Measurements from ENCODE around the gene USP44.
"Not testable (repeated sequence)": the region's sequence is repeated elsewhere in the genome, so short reads cannot be mapped to it uniquely, and the experiment has no call there.

DNA sequence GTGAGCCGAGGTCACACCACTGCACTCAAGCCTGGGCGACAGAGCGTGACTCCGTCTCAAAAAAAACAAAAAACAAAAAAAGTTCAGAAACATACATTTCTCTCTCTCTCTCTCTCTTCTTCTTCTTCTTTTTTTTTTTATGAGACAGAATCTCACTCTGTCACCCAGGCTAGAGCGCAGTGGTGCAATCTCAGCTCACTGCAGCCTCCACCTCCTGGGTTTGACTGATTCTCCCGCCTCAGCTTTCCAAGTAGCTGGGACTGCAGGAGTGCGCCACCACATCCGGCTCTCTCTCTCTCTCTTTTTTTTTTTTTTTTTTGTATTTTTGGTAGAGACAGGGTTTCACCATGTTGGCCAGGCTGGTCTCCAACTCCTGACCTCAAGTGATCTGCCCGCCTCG lies 16.8 kb upstream of the USP44 start:
- TF ChIP-seq ZC3H10 (CRISPR knock-in tag; IDR thresholded peaks at IDR 0.05); ZFP30 (CRISPR knock-in tag; IDR thresholded peaks at IDR 0.05); RARB (CRISPR knock-in tag; IDR thresholded peaks at IDR 0.05); ARNTL (CRISPR knock-in tag; IDR thresholded peaks at IDR 0.05; ENCODE audit: borderline replicate concordance, low read depth); ZNF565 (CRISPR knock-in tag; conservative IDR thresholded peaks at IDR 0.05; ENCODE audit: low read depth); ESRRG (CRISPR knock-in tag; IDR thresholded peaks at IDR 0.05); CSDC2 (CRISPR knock-in tag; IDR thresholded peaks at IDR 0.05); PPARA (CRISPR knock-in tag; IDR thresholded peaks at IDR 0.05; ENCODE audit: borderline replicate concordance); ZFP3 (CRISPR knock-in tag; IDR thresholded peaks at IDR 0.05); TOX (CRISPR knock-in tag; IDR thresholded peaks at IDR 0.05; ENCODE audit: borderline replicate concordance): not testable (repeated sequence)
- TF ChIP-seq, protein P1, sequence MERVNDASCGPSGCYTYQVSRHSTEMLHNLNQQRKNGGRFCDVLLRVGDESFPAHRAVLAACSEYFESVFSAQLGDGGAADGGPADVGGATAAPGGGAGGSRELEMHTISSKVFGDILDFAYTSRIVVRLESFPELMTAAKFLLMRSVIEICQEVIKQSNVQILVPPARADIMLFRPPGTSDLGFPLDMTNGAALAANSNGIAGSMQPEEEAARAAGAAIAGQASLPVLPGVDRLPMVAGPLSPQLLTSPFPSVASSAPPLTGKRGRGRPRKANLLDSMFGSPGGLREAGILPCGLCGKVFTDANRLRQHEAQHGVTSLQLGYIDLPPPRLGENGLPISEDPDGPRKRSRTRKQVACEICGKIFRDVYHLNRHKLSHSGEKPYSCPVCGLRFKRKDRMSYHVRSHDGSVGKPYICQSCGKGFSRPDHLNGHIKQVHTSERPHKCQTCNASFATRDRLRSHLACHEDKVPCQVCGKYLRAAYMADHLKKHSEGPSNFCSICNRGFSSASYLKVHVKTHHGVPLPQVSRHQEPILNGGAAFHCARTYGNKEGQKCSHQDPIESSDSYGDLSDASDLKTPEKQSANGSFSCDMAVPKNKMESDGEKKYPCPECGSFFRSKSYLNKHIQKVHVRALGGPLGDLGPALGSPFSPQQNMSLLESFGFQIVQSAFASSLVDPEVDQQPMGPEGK (CRISPR knock-in tag; IDR thresholded peaks at IDR 0.05; ENCODE audit: borderline replicate concordance): not testable (repeated sequence)
- TF ChIP-seq, protein P2, sequence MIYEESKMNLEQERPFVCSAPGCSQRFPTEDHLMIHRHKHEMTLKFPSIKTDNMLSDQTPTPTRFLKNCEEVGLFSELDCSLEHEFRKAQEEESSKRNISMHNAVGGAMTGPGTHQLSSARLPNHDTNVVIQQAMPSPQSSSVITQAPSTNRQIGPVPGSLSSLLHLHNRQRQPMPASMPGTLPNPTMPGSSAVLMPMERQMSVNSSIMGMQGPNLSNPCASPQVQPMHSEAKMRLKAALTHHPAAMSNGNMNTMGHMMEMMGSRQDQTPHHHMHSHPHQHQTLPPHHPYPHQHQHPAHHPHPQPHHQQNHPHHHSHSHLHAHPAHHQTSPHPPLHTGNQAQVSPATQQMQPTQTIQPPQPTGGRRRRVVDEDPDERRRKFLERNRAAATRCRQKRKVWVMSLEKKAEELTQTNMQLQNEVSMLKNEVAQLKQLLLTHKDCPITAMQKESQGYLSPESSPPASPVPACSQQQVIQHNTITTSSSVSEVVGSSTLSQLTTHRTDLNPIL (CRISPR knock-in tag; IDR thresholded peaks at IDR 0.05; ENCODE audit: low read depth): not testable (repeated sequence)
- TF ChIP-seq, protein P3, sequence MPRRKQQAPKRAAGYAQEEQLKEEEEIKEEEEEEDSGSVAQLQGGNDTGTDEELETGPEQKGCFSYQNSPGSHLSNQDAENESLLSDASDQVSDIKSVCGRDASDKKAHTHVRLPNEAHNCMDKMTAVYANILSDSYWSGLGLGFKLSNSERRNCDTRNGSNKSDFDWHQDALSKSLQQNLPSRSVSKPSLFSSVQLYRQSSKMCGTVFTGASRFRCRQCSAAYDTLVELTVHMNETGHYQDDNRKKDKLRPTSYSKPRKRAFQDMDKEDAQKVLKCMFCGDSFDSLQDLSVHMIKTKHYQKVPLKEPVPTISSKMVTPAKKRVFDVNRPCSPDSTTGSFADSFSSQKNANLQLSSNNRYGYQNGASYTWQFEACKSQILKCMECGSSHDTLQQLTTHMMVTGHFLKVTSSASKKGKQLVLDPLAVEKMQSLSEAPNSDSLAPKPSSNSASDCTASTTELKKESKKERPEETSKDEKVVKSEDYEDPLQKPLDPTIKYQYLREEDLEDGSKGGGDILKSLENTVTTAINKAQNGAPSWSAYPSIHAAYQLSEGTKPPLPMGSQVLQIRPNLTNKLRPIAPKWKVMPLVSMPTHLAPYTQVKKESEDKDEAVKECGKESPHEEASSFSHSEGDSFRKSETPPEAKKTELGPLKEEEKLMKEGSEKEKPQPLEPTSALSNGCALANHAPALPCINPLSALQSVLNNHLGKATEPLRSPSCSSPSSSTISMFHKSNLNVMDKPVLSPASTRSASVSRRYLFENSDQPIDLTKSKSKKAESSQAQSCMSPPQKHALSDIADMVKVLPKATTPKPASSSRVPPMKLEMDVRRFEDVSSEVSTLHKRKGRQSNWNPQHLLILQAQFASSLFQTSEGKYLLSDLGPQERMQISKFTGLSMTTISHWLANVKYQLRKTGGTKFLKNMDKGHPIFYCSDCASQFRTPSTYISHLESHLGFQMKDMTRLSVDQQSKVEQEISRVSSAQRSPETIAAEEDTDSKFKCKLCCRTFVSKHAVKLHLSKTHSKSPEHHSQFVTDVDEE (CRISPR knock-in tag; IDR thresholded peaks at IDR 0.05): not testable (repeated sequence)
- TF ChIP-seq, protein P4, sequence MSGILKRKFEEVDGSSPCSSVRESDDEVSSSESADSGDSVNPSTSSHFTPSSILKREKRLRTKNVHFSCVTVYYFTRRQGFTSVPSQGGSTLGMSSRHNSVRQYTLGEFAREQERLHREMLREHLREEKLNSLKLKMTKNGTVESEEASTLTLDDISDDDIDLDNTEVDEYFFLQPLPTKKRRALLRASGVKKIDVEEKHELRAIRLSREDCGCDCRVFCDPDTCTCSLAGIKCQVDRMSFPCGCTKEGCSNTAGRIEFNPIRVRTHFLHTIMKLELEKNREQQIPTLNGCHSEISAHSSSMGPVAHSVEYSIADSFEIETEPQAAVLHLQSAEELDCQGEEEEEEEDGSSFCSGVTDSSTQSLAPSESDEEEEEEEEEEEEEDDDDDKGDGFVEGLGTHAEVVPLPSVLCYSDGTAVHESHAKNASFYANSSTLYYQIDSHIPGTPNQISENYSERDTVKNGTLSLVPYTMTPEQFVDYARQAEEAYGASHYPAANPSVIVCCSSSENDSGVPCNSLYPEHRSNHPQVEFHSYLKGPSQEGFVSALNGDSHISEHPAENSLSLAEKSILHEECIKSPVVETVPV (CRISPR knock-in tag; IDR thresholded peaks at IDR 0.05): not testable (repeated sequence)

Data from SK-N-SH treated with all-trans-retinoic acid at 6 μM for 48 hours (cell line).